Measurements from ENCODE around the gene EML5.

The EML5 gene

GRCh38 chr14:88612981-88613380 lies 179.8 kb downstream of the EML5 start:
- no peak for DNase-seq

DNA sequence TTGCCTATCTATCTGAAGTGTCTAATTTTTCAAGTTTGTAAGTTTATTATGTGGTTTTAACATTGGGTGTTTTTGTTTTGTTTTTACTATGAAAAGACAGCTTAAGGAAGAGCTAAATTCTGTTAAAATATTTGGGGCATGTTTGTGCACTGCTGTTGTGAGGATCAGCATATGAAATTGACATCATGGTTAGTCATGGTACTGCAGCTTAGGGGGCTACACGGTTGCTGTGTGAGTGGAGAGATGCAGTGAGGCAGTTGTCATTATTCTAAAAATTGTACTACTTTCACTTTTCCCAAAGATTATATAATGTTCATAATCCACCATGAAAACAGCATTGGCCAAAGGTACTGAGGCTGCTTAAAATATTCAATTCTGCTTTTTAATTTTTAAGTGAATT lies 180.9 kb downstream of the EML5 start:
- DNase-seq = no peak

- no peak for DNase-seq
Observed at GRCh38 chr14:88607829-88608228, 184.9 kb downstream of the EML5 start.

GRCh38 chr14:88605594-88605993 lies 187.2 kb downstream of the EML5 start:
- no peak for DNase-seq

DNA sequence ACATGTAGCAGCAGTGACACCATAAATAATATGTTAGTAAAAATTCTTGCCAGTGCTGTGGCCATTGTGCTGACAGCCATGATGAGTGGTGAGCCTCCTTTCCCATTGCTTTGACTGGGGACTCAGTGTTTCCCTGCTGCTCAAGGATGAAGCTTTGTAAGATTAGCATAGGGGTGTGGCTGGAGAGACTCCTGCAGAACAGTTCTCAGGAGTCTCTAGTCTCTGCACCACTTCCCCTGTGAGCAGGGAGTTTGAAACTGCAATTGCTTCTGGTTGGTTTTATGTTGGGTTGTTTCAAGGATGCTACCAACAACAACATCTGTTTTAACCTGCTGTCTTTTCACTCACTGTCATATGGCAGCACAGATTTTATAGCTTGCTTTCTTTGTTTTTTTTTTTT lies 188.5 kb downstream of the EML5 start:
- DNase-seq = no peak

- DNase-seq = peak; percentile 86
Observed at GRCh38 chr14:88599761-88600439, 192.9 kb downstream of the EML5 start.

DNA sequence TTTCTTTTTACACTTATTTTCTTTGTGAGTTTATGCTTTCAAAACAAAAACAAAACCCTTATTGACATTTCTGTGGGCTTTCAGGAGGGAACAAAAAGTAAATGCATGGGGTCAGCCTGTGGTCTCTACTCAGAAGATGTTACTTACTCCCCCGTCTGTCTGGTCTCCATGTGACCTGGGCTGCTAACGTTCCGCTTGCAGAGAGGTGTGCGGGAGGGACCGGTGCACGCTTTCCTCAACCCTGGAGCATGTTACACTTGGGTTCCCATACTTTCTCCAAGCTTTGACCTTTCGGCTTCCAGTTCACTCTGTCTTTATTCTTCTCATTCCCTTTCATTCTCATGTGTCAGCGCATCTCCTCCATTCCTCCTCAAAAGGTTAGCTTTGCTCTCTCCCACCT lies 193.4 kb downstream of the EML5 start:
- DNase-seq = no peak

DNA sequence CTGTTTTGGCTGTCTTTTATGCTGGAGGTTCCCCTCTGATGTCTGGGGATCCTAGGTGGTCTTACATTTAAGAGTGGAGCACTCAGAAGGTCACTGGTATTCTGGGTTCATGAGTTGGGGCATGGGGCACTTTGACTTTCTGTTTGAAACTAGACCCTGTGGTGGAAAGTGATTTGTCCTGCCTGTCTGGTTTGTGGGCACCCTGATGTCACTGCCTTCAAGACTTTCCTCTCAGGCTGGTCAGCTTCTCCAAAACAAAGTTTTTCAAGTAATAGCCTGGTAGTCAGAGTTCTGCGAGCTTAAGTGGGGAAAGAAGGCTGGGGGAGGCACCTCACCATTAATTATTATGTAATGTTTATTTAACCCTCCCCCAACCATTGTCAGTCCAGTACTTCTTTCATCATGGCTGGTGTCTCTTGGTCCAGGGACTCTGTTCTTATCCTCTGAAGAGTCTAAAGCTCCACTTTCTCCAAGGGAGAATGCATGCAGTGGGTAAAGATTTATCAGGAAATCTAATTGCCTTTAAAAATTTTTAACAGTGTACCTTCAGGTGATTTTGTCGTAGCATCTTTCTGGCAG lies 194.6 kb downstream of the EML5 start:
- no peak for DNase-seq

GRCh38 chr14:88597601-88598000 lies 195.2 kb downstream of the EML5 start:
- no peak for DNase-seq

- no peak for DNase-seq
Observed at GRCh38 chr14:88597038-88597437, 195.7 kb downstream of the EML5 start.

DNA sequence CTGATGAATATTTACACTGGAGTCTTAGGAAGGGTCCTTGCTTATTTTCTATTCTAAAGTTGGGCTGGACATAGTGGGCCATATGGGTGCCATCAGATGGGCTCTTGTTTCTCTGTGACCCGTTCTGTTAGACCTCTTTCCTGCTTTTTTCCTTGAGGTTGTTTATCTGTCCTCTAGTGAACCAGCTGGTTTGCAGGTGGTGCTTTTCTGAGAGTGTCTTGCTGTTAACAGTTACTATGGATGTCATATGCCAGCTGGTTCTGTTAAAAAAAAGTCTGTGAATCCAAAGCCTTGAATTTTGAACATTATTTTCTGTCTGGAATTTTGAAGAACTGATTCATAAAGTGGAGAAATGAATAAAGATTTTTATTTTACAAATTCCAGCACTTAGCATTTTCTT lies 200.7 kb downstream of the EML5 start:
- DNase-seq = no peak

DNA sequence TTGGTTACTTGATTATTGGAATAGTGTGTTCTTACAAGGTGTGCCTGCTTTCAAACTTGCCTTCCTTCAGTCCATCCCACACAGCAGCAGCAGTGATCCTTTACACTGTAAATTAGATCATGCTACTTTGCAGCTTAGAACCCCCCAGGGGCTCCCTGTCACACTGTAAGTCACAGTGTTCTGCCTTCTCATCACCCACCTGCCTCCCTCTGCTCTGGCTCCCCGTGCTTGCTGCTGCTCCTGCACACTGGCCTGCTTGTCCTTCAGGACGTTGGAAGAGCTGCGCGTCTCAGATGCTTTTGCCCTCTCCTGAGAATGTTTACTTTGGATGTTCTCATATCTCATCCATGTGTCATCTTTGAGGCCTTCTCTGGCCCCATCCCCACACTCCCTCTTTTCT lies 202.6 kb downstream of the EML5 start:
- DNase-seq = no peak

DNA sequence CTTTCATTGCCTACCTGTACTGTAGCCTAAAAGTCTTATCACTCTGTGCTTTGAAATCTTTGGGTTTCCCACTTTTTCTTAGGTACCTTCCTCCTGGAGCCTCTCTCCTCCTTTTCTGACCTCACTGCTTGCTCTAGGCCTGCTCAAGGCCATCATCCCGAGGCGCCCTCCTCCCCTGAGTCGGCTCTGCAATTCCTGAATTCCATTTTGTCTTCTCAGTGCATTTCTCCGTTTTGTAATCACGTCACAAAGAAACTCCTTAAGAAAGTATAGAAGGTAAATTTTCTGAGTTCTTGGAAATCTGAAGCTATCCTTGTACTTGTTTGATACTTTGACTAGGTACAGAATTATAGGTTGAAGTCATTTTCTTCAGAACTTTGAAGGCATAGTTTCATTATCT lies 204.7 kb downstream of the EML5 start:
- no peak for DNase-seq

DNA sequence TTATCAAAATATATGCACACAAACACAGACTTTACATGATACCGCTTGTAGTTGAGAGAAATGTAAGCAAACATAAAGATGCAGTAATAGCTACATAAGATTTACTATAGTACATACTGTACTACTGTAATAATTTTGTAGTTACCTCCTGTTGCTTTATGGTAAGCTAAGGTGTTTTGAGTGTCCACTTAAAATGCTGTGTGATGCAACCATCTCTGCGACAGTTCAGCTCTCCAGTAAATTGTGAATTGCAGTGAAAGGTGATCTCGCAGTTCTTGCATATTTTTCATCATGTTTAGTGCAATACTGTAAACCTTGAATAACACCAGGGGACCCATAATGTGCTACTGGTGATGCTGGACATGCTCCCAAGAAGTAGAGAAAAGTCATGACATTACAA lies 208.3 kb downstream of the EML5 start:
- DNase-seq = no peak

- DNase-seq = no peak
Observed at GRCh38 chr14:88576222-88576621, 216.5 kb downstream of the EML5 start.

DNA sequence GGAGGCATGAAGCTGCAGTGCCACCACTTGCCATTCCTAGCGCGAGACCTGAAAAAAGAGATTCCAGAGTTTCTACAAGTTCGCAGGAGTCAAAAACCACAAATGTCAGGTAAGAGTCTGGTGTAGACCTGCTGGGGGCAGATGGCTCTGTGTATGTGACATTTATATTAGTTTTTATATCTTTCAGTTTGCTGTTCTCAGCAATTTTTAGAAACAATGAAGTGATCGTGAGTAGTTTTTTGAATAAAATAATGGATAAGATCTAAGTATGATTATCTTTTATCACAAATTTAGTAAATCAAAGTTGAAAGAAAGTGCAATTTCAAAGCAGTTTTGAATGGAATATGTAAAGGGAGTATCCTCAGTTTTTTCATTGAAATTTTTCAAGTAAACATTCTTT lies 220.6 kb downstream of the EML5 start:
- no peak for DNase-seq

DNA sequence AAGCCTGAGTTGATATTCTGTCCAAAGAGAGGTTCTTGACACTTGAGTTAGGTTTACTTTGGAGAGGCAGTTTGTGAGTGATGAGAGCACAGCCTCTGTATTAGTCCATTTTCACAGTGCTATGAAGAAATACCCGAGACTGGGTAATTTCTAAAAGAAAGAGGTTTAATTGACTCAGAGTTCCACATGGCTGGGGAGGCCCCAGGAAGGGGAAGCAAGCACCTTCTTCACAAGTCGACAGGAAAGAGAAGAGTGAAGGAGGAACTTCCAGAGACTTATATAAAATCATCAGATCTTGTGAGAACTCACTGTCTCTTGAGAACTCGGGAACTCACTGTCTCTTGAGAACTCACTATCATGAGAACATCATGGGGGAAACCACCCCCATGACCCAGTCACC lies 224.6 kb downstream of the EML5 start:
- DNase-seq = no peak

- no peak for DNase-seq
Observed at GRCh38 chr14:88565427-88565826, 227.3 kb downstream of the EML5 start.

- DNase-seq = no peak
Observed at GRCh38 chr14:88563845-88564244, 228.9 kb downstream of the EML5 start.

DNA sequence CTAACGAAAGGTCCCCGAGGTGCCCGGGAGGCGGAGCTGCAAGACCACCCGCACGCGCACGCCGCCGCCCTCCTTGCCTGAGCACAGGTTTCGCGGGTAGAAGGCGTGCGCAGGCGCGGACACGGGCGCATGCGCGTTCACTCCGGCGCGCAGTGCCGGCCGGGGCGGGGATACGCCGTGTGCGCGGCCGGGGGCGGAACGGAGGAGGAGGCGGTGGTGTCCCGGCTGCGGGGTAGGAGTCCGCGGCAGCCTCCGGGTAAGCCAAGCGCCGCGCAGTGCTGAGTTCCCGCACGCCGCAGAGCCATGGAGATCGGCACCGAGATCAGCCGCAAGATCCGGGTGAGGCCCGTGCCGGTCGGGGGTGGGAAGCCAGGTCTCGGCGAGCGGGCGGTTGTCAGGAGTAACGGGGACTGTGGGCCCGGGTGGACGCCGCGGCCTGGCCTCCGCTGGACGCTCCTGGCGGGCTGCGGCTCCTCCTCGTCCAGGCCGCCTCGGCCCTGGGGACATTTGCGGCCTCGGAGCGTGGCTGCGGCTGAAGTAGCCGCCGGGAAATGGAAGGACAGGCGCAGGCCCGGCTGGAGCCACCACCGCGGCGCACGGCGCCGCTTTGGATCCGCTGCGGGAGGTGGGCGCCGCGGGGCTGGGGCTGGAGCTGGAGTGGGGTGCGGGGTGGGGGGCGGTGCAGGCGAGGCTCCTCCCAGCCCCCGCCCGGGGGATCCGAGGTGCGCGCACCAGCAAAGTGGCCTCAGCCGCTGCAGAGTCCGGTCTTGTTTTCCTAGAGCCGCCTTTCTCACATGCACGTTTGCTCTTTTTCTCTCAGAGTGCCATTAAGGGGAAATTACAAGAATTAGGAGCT lies 229.7 kb downstream of the EML5 start, which contains the start of gene ZC3H14:
Gene ZC3H14, plus strand, starts transcription at position 207 of the 856 bp plus-strand sequence. Its CDS starts 97 bp downstream, at position 304.
- peak; percentile 90 for DNase-seq

DNA sequence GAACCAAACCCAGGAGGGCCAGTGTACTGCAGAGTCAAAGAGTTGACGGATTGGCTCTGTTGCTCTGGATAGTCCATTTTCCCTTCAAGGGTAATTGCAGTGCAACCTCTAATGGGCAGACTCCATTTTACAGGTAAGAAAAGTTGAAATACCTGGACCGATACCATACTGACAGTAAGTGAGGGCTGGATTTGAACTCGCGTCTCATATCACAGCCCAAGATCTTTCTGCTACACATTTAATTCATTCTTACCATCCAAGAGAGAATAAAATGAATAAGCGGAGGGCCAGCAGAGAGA lies 230.3 kb downstream of the EML5 start:
- DNase-seq = no peak
